Measurements from ENCODE around the gene SNN.
A peak's percentile ranks its signal among the peaks of the same experiment; 100 is the strongest.

The SNN gene

DNA sequence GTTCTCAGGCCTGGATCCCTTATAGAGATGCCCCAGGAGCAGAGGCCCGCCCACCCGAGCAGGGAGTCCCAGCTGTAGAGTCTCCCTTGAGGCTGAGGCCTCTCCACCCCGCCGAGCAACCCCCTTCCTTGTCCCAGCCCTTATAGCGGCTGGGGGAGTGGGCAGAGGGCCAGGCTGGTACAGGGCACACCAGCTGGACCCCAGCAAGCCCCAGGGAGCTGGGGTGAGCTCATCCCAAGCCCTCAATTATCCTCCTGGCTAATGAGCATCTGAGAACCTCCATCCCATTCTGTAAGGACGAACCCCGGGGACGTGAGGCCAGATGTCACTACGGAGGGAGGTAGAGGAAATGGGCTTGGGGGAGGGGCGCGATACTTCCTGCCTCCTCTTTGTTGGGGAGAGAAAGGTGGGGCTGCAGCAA, 3.2 kb upstream of the SNN start:
- Mint-ChIP-seq H3K4me3 (no peak overlapping the region), H3K36me3 (ENCODE audit: low read depth) (no peaks in the 10 kb centered on the region), H3K27me3 (ENCODE audit: low read depth) (no peaks in the 10 kb centered on the region), H3K27ac (peak overlapping the region; percentile 19 to 23 (median 19)), H3K9me3 (no peaks in the 10 kb centered on the region), H3K4me1 (peaks cover 3% of the 10 kb centered on the region)
- TF ChIP-seq CTCF (IDR thresholded peaks at IDR 0.05; ENCODE audit: unreplicated experiment in 3 of 3): no peak

GRCh38 chr16:11666103-11667055, 1.9 kb upstream of the SNN start:
- no peak for TF ChIP-seq CTCF (IDR thresholded peaks at IDR 0.05; ENCODE audit: unreplicated experiment in 3 of 3)
- Mint-ChIP-seq H3K4me3 (peak overlapping the region; percentile 83 to 86 (median 83)), H3K27me3 (ENCODE audit: low read depth) (no peaks in the 10 kb centered on the region), H3K27ac (peak overlapping the region in 2 of 3 experiments; percentile 32 to 63), H3K36me3 (ENCODE audit: low read depth) (no peaks in the 10 kb centered on the region), H3K4me1 (peaks cover 16% of the 10 kb centered on the region), H3K9me3 (no peaks in the 10 kb centered on the region)

- Mint-ChIP-seq H3K9me3 (no peaks in the 10 kb centered on the region), H3K27me3 (ENCODE audit: low read depth) (no peaks in the 10 kb centered on the region), H3K36me3 (ENCODE audit: low read depth) (no peaks in the 10 kb centered on the region), H3K4me1 (peaks cover 24% of the 10 kb centered on the region), H3K4me3 (peak overlapping the region; percentile 83 to 86 (median 83)), H3K27ac (peak overlapping the region in 2 of 3 experiments; percentile 32 to 64)
- TF ChIP-seq CTCF (IDR thresholded peaks at IDR 0.05; ENCODE audit: unreplicated experiment in 3 of 3): no peak
Measured at GRCh38 chr16:11667221-11667823, 933 bp upstream of the SNN start.

- H3K27ac Mint-ChIP-seq: no peak overlapping the region
- H3K4me3 Mint-ChIP-seq: peak overlapping the region; percentile 82 to 91 (median 90)
- no peak for TF ChIP-seq CTCF (IDR thresholded peaks at IDR 0.05; ENCODE audit: unreplicated experiment in 3 of 3)
- no peaks in the 10 kb centered on the region for H3K36me3 Mint-ChIP-seq (ENCODE audit: low read depth)
- no peaks in the 10 kb centered on the region for H3K27me3 Mint-ChIP-seq (ENCODE audit: low read depth)
- peaks cover 26% of the 10 kb centered on the region for H3K4me1 Mint-ChIP-seq
- no peaks in the 10 kb centered on the region for H3K9me3 Mint-ChIP-seq
Measured at GRCh38 chr16:11668623-11669379, 546 bp downstream of the SNN start.

GRCh38 chr16:11669380-11670146, 1.3 kb downstream of the SNN start:
- H3K4me3 Mint-ChIP-seq: peak overlapping the region; percentile 82 to 91 (median 90)
- H3K4me1 Mint-ChIP-seq: peaks cover 26% of the 10 kb centered on the region
- no peaks in the 10 kb centered on the region for H3K36me3 Mint-ChIP-seq (ENCODE audit: low read depth)
- H3K27ac Mint-ChIP-seq: peak overlapping the region; percentile 51 to 62 (median 58)
- no peaks in the 10 kb centered on the region for H3K9me3 Mint-ChIP-seq
- H3K27me3 Mint-ChIP-seq (ENCODE audit: low read depth): no peaks in the 10 kb centered on the region
- no peak for TF ChIP-seq CTCF (IDR thresholded peaks at IDR 0.05; ENCODE audit: unreplicated experiment in 3 of 3)

All from nephron (organoid).